HCT116 (cell line): ENCODE results near the gene LGALS7.

Experiments used
- EZH2 ChIP-seq: fragments of 200-600 bp; sonication (generic); IDR thresholded peaks from 2 replicates; pipeline ENCODE4 v1.6.1; 2017; ENCODE audit warnings: antibody characterized with exemption, mixed run types
- EZH2phosphoT487 ChIP-seq: fragments of 200-600 bp; IDR thresholded peaks from 2 replicates; pipeline ENCODE4 v1.6.1; 2018; ENCODE audit warnings: antibody characterized with exemption, borderline replicate concordance
- ZNF274 ChIP-seq: fragments of 200-500 bp; sonication (Bioruptor generic); IDR thresholded peaks from 2 replicates; pipeline ENCODE4 v1.6.1; 2014; ENCODE audit warnings: mild to moderate bottlenecking, low read depth, low read length, inconsistent platforms
- TF ChIP-seq, protein P1 (sequence below), 3 experiments: fragments of 200-600 bp in 1 of 3; sonication (generic) in 1 of 3; IDR thresholded peaks in 2 of 3; conservative IDR thresholded peaks in 1 of 3; 2 replicates each; pipeline ENCODE4 v1.5.1; 2012 to 2017; ENCODE audit warnings: low read depth in 2 of 3, low read length in 2 of 3, antibody characterized with exemption in 1 of 3, borderline replicate concordance in 1 of 3, control low read depth in 1 of 3, mild to moderate bottlenecking in 1 of 3, mixed read lengths in 1 of 3, mixed run types in 1 of 3, moderate library complexity in 1 of 3; ENCODE audit not compliant: insufficient read depth in 1 of 3
- TF ChIP-seq, protein P2 (sequence below): IDR thresholded peaks from 2 replicates; pipeline ENCODE4 v1.6.1; 2012
- TF ChIP-seq, protein P3 (sequence below): IDR thresholded peaks from 2 replicates; pipeline ENCODE4 v1.6.1; 2012; ENCODE audit warnings: low read depth

DNA sequence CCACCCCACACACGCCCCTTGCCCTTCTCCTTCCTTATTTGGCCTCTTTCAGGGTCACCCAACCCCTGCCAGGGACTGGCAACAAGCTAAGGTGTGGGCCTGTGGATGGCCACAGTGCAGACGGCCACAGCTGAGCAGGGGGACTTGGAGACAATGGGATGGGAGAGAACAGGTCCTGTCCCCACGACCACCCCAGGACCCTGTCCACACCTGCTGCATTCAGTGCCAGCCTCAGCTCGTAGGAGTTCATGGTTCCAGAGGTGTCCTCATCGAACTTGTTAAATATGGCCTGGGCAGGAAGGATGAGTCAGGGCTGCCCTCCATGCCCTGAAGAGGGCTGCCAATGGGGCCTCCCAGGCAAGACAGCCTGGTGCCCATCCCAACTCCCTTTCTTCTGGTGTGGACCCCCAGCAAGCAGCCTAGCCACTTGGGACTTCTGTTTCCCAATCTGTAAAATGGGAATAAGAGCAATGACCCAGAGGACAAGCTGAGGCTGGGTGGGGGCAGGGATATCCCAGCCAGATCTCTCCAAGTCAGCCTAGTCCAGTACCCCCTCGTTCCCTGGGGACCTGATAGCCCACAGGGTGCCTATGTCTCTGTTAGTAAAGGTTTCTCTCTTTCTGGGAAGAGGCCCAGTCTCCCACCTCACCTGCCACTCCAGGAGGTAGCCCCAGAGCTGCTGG, 39.7 kb downstream of the LGALS7 start:
- TF ChIP-seq, protein P1, sequence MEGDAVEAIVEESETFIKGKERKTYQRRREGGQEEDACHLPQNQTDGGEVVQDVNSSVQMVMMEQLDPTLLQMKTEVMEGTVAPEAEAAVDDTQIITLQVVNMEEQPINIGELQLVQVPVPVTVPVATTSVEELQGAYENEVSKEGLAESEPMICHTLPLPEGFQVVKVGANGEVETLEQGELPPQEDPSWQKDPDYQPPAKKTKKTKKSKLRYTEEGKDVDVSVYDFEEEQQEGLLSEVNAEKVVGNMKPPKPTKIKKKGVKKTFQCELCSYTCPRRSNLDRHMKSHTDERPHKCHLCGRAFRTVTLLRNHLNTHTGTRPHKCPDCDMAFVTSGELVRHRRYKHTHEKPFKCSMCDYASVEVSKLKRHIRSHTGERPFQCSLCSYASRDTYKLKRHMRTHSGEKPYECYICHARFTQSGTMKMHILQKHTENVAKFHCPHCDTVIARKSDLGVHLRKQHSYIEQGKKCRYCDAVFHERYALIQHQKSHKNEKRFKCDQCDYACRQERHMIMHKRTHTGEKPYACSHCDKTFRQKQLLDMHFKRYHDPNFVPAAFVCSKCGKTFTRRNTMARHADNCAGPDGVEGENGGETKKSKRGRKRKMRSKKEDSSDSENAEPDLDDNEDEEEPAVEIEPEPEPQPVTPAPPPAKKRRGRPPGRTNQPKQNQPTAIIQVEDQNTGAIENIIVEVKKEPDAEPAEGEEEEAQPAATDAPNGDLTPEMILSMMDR (IDR thresholded peaks at IDR 0.05 in 2 of 3, conservative IDR thresholded peaks at IDR 0.05 in 1 of 3; ENCODE audit: borderline replicate concordance in 1 of 3, insufficient read depth in 1 of 3, low read depth in 2 of 3, low read length in 2 of 3), result no peak
- TF ChIP-seq EZH2phosphoT487 (no peak), EZH2 (no peak), ZNF274 (no peak)
- TF ChIP-seq, protein P2, sequence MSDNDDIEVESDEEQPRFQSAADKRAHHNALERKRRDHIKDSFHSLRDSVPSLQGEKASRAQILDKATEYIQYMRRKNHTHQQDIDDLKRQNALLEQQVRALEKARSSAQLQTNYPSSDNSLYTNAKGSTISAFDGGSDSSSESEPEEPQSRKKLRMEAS, result no peak
- TF ChIP-seq, protein P3, sequence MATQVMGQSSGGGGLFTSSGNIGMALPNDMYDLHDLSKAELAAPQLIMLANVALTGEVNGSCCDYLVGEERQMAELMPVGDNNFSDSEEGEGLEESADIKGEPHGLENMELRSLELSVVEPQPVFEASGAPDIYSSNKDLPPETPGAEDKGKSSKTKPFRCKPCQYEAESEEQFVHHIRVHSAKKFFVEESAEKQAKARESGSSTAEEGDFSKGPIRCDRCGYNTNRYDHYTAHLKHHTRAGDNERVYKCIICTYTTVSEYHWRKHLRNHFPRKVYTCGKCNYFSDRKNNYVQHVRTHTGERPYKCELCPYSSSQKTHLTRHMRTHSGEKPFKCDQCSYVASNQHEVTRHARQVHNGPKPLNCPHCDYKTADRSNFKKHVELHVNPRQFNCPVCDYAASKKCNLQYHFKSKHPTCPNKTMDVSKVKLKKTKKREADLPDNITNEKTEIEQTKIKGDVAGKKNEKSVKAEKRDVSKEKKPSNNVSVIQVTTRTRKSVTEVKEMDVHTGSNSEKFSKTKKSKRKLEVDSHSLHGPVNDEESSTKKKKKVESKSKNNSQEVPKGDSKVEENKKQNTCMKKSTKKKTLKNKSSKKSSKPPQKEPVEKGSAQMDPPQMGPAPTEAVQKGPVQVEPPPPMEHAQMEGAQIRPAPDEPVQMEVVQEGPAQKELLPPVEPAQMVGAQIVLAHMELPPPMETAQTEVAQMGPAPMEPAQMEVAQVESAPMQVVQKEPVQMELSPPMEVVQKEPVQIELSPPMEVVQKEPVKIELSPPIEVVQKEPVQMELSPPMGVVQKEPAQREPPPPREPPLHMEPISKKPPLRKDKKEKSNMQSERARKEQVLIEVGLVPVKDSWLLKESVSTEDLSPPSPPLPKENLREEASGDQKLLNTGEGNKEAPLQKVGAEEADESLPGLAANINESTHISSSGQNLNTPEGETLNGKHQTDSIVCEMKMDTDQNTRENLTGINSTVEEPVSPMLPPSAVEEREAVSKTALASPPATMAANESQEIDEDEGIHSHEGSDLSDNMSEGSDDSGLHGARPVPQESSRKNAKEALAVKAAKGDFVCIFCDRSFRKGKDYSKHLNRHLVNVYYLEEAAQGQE, result no peak
